ENCODE data around the gene MUSTN1. TPM values are rescaled to one million over a fixed set of nuclear protein-coding genes. Genes with fewer than 3 reads are reported as not detected.

The MUSTN1 gene
- polyA plus RNA-seq, 1 donor (not counting 4 experiments of a cell fraction or from before 2014, with no cell fraction given), result not detected

- FAIRE-seq (no peak), DNase-seq (ENCODE audit: low read depth, low spot score) (no peak)
- TF ChIP-seq EZH2 (IDR thresholded peaks at IDR 0.05; ENCODE audit: low read length), result no peak
- TF ChIP-seq, protein P1, sequence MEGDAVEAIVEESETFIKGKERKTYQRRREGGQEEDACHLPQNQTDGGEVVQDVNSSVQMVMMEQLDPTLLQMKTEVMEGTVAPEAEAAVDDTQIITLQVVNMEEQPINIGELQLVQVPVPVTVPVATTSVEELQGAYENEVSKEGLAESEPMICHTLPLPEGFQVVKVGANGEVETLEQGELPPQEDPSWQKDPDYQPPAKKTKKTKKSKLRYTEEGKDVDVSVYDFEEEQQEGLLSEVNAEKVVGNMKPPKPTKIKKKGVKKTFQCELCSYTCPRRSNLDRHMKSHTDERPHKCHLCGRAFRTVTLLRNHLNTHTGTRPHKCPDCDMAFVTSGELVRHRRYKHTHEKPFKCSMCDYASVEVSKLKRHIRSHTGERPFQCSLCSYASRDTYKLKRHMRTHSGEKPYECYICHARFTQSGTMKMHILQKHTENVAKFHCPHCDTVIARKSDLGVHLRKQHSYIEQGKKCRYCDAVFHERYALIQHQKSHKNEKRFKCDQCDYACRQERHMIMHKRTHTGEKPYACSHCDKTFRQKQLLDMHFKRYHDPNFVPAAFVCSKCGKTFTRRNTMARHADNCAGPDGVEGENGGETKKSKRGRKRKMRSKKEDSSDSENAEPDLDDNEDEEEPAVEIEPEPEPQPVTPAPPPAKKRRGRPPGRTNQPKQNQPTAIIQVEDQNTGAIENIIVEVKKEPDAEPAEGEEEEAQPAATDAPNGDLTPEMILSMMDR (optimal IDR thresholded peaks at IDR 0.05 in 1 of 3, IDR thresholded peaks at IDR 0.05 in 1 of 3, conservative IDR thresholded peaks at IDR 0.05 in 1 of 3; ENCODE audit: extremely low read depth in 1 of 3, insufficient read depth in 2 of 3, low read length in 3 of 3), result no peak
- H3K36me3 ChIP-seq (ENCODE audit: control insufficient read depth in 2 of 2, extremely low read depth in 1 of 2, insufficient read depth in 2 of 2, low read length in 2 of 2), result peaks cover 2 to 12% of the 10 kb centered on the region in 2 experiments
- H3K9ac ChIP-seq (ENCODE audit: control insufficient read depth, extremely low read depth, insufficient read depth, low read length), result no peak overlapping the region
- H3K27ac ChIP-seq (ENCODE audit: control insufficient read depth, insufficient read depth, low read length), result no peak overlapping the region
- no peak overlapping the region for H3K4me2 ChIP-seq (ENCODE audit: control insufficient read depth, extremely low read depth, insufficient read depth, low read depth, low read length)
- no peaks in the 10 kb centered on the region for H3K9me1 ChIP-seq (ENCODE audit: control insufficient read depth, extremely low read depth, insufficient read depth, low read length)
- no peaks in the 10 kb centered on the region for H3K27me3 ChIP-seq (ENCODE audit: control insufficient read depth, extremely low read depth, insufficient read depth, low read length)
- H2AFZ ChIP-seq (ENCODE audit: control insufficient read depth, low read length), result no peak overlapping the region
- no peaks in the 10 kb centered on the region for H3K9me3 ChIP-seq (ENCODE audit: control insufficient read depth, low read depth, low read length)
- no peak overlapping the region for H3K4me3 ChIP-seq (ENCODE audit: control insufficient read depth in 2 of 3, extremely low read depth in 1 of 3, insufficient read depth in 2 of 3, low read depth in 1 of 3, low read length in 3 of 3)
- peaks cover 7% of the 10 kb centered on the region for H3K4me1 ChIP-seq (ENCODE audit: control insufficient read depth, extremely low read depth, insufficient read depth, low read length)
- dilution Hi-C loops (cut with MboI; ENCODE audit: extremely low pct_ligation_motif_present, low sequenced_read_pairs), result no loop called here
- H3K79me2 ChIP-seq (ENCODE audit: control insufficient read depth, insufficient read depth, low read length), result peaks cover 3% of the 10 kb centered on the region
- H4K20me1 ChIP-seq (ENCODE audit: control insufficient read depth, extremely low read depth, insufficient read depth, low read length), result peaks cover 2% of the 10 kb centered on the region
Observed at GRCh38 chr3:52881871-52882270, 47.1 kb upstream of the MUSTN1 start.

DNA sequence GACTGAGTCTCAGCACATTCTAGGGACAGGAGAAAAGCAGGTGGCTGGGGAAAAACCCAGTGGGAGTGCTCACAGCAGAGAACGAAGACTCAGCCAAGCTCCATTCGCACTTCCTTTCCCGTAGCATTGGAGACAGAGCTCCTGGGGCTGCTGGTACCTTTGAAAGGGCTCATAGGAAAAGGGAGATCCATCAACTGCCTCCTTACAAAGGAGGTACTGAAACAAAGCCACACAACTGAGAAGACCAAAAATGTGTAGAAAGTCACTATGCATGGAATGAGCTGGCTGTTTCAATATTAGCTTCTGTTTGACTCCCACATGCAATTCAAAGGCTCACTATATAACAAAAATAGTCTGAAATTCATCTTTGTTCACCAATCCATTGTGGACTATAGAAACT is 45.7 kb upstream of the MUSTN1 start:
- Histone ChIP-seq H3K9ac (ENCODE audit: control insufficient read depth, extremely low read depth, insufficient read depth, low read length) (no peak overlapping the region), H2AFZ (ENCODE audit: control insufficient read depth, low read length) (no peak overlapping the region), H3K27ac (ENCODE audit: control insufficient read depth, insufficient read depth, low read length) (no peak overlapping the region), H3K9me3 (ENCODE audit: control insufficient read depth, low read depth, low read length) (no peaks in the 10 kb centered on the region), H4K20me1 (ENCODE audit: control insufficient read depth, extremely low read depth, insufficient read depth, low read length) (peaks cover 2% of the 10 kb centered on the region), H3K79me2 (ENCODE audit: control insufficient read depth, insufficient read depth, low read length) (no peaks in the 10 kb centered on the region), H3K9me1 (ENCODE audit: control insufficient read depth, extremely low read depth, insufficient read depth, low read length) (no peaks in the 10 kb centered on the region), H3K4me2 (ENCODE audit: control insufficient read depth, extremely low read depth, insufficient read depth, low read depth, low read length) (no peak overlapping the region), H3K4me3 (ENCODE audit: control insufficient read depth in 2 of 3, extremely low read depth in 1 of 3, insufficient read depth in 2 of 3, low read depth in 1 of 3, low read length in 3 of 3) (no peak overlapping the region), H3K36me3 (ENCODE audit: control insufficient read depth in 2 of 2, extremely low read depth in 1 of 2, insufficient read depth in 2 of 2, low read length in 2 of 2) (peaks cover 0 to 3% of the 10 kb centered on the region in 2 experiments), H3K4me1 (ENCODE audit: control insufficient read depth, extremely low read depth, insufficient read depth, low read length) (no peaks in the 10 kb centered on the region), H3K27me3 (ENCODE audit: control insufficient read depth, extremely low read depth, insufficient read depth, low read length) (no peaks in the 10 kb centered on the region)
- TF ChIP-seq EZH2 (IDR thresholded peaks at IDR 0.05; ENCODE audit: low read length), result no peak
- TF ChIP-seq, protein P1 (optimal IDR thresholded peaks at IDR 0.05 in 1 of 3, IDR thresholded peaks at IDR 0.05 in 1 of 3, conservative IDR thresholded peaks at IDR 0.05 in 1 of 3; ENCODE audit: extremely low read depth in 1 of 3, insufficient read depth in 2 of 3, low read length in 3 of 3), result no peak
- no peak for FAIRE-seq
- DNase-seq (ENCODE audit: low read depth, low spot score), result no peak
- dilution Hi-C loops (cut with MboI; ENCODE audit: extremely low pct_ligation_motif_present, low sequenced_read_pairs), result no loop called here

Measured in keratinocyte (primary cell).